Activated effector memory CD4-positive, alpha-beta T cell treated with anti-CD3 and anti-CD28 coated beads, Interleukin-2, amount 50 U/mL, for 16 hours (primary cell): ENCODE measurements around the gene OPALIN.

Source experiments
- DNase-seq: peaks from one replicate; pipeline ENCODE4 v3.0.0-alpha.2; 2020

The OPALIN gene

GRCh38 chr10:96371356-96371755 is 12.6 kb upstream of the OPALIN start:
- no peak for DNase-seq

GRCh38 chr10:96370584-96371157 is 11.9 kb upstream of the OPALIN start:
- DNase-seq = peak; percentile 81

GRCh38 chr10:96369890-96370583 is 11.2 kb upstream of the OPALIN start:
- no peak for DNase-seq

GRCh38 chr10:96368971-96369370 is 10.2 kb upstream of the OPALIN start:
- DNase-seq = no peak

- DNase-seq = no peak
Measured at GRCh38 chr10:96367470-96367869, 8.7 kb upstream of the OPALIN start.

- DNase-seq = no peak
Measured at GRCh38 chr10:96366508-96366907, 7.7 kb upstream of the OPALIN start.

GRCh38 chr10:96365571-96365970 is 6.8 kb upstream of the OPALIN start:
- no peak for DNase-seq

GRCh38 chr10:96360766-96361165 is 2.0 kb upstream of the OPALIN start:
- no peak for DNase-seq

- DNase-seq = no peak
Measured at GRCh38 chr10:96360331-96360730, 1.5 kb upstream of the OPALIN start.

- DNase-seq = no peak
Measured at GRCh38 chr10:96359616-96360015, 814 bp upstream of the OPALIN start.

- DNase-seq = no peak
Measured at GRCh38 chr10:96357038-96357620, 1.7 kb downstream of the OPALIN start.

GRCh38 chr10:96352582-96352981 is 6.2 kb downstream of the OPALIN start:
- DNase-seq = no peak

GRCh38 chr10:96352027-96352426 is 6.8 kb downstream of the OPALIN start:
- no peak for DNase-seq

GRCh38 chr10:96346295-96346694 is 12.5 kb downstream of the OPALIN start:
- no peak for DNase-seq

- no peak for DNase-seq
Measured at GRCh38 chr10:96345222-96345621, 13.6 kb downstream of the OPALIN start.

GRCh38 chr10:96344178-96344577 is 14.6 kb downstream of the OPALIN start:
- DNase-seq = no peak

- DNase-seq = no peak
Measured at GRCh38 chr10:96342402-96342801, 16.4 kb downstream of the OPALIN start.

- no peak for DNase-seq
Measured at GRCh38 chr10:96341219-96342182, 17.3 kb downstream of the OPALIN start.

- DNase-seq = peak; percentile 79
Measured at GRCh38 chr10:96339956-96340904, 18.6 kb downstream of the OPALIN start.

GRCh38 chr10:96339383-96339782 is 19.4 kb downstream of the OPALIN start:
- DNase-seq = no peak

GRCh38 chr10:96338279-96338925 is 20.4 kb downstream of the OPALIN start:
- no peak for DNase-seq

- DNase-seq = no peak
Measured at GRCh38 chr10:96337106-96337505, 21.7 kb downstream of the OPALIN start.
